ENCODE measurements around the gene INCA1. TPM values are rescaled to one million over a fixed set of nuclear protein-coding genes. Genes with fewer than 3 reads are reported as not detected.

Gene INCA1
- polyA plus RNA-seq, 3 donors = 0.38 to 0.52 (median 0.44) TPM

- intact Hi-C loops (cut with micrococcal nuclease) = no loop called here
- no peak overlapping the region for H3K4me3 ChIP-seq (replicated peaks in 1 of 3; ENCODE audit: low read depth in 2 of 3, low read length in 3 of 3)
- WGBS (ENCODE audit: insufficient coverage) = 99% methylated on average over 8 of the region's 8 CpGs
- peaks cover 14 to 16% of the 10 kb centered on the region in 2 donors for H3K4me1 ChIP-seq (ENCODE audit: control insufficient read depth in 1 of 2, insufficient read depth in 2 of 2, low read length in 2 of 2)
- no peak for DNase-seq
- no peaks in the 10 kb centered on the region for H3K9me3 ChIP-seq (replicated peaks in 1 of 2; ENCODE audit: control insufficient read depth in 1 of 2, insufficient read depth in 1 of 2, low read length in 2 of 2)
- H3K9me3 Mint-ChIP-seq = no peaks in the 10 kb centered on the region
- no peaks in the 10 kb centered on the region for H3K27me3 ChIP-seq (ENCODE audit: control insufficient read depth in 2 of 2, insufficient read depth in 2 of 2, low read length in 2 of 2)
- peaks cover 12% of the 10 kb centered on the region in 2 donors for H3K36me3 ChIP-seq (replicated peaks in 1 of 2; ENCODE audit: control insufficient read depth in 1 of 2, insufficient read depth in 2 of 2, low read length in 2 of 2)
- H2AFZ ChIP-seq (ENCODE audit: insufficient read depth, low read depth, low read length, poor library complexity, severe bottlenecking) = no peak overlapping the region
- H3K27ac ChIP-seq (ENCODE audit: low read depth in 1 of 2, low read length in 2 of 2) = no peak overlapping the region
- no peak overlapping the region for H3K9ac ChIP-seq (ENCODE audit: insufficient read depth, low read length, poor library complexity, severe bottlenecking)
- H3K27ac Mint-ChIP-seq = no peak overlapping the region
- TF ChIP-seq, protein P1, sequence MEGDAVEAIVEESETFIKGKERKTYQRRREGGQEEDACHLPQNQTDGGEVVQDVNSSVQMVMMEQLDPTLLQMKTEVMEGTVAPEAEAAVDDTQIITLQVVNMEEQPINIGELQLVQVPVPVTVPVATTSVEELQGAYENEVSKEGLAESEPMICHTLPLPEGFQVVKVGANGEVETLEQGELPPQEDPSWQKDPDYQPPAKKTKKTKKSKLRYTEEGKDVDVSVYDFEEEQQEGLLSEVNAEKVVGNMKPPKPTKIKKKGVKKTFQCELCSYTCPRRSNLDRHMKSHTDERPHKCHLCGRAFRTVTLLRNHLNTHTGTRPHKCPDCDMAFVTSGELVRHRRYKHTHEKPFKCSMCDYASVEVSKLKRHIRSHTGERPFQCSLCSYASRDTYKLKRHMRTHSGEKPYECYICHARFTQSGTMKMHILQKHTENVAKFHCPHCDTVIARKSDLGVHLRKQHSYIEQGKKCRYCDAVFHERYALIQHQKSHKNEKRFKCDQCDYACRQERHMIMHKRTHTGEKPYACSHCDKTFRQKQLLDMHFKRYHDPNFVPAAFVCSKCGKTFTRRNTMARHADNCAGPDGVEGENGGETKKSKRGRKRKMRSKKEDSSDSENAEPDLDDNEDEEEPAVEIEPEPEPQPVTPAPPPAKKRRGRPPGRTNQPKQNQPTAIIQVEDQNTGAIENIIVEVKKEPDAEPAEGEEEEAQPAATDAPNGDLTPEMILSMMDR (IDR thresholded peaks at IDR 0.05) = no peak
- no peaks in the 10 kb centered on the region for H4K20me1 ChIP-seq (ENCODE audit: insufficient read depth, low read length)
- H3K36me3 Mint-ChIP-seq = peaks cover 17 to 28% of the 10 kb centered on the region in 2 donors
- no peak overlapping the region for H3K4me3 Mint-ChIP-seq
- H3K4me2 ChIP-seq (replicated peaks; ENCODE audit: extremely low read depth, low read length, poor library complexity, severe bottlenecking) = no peak overlapping the region
- H3K27me3 Mint-ChIP-seq (ENCODE audit: low read depth in 3 of 3) = peaks cover 2 to 3% (median 3%) of the 10 kb centered on the region in 3 donors
- H3K79me2 ChIP-seq (ENCODE audit: insufficient read depth, low read length) = peaks cover 8% of the 10 kb centered on the region
- peaks cover 17% of the 10 kb centered on the region for H3K4me1 Mint-ChIP-seq
These were observed 42.2 kb downstream of the INCA1 start for GRCh38 chr17:4955091-4955490.

- no peaks in the 10 kb centered on the region for H3K27me3 ChIP-seq (ENCODE audit: control insufficient read depth in 2 of 2, insufficient read depth in 2 of 2, low read length in 2 of 2)
- H4K20me1 ChIP-seq (ENCODE audit: insufficient read depth, low read length) = no peaks in the 10 kb centered on the region
- Mint-ChIP-seq H3K4me1 (peaks cover 19% of the 10 kb centered on the region), H3K27me3 (ENCODE audit: low read depth in 3 of 3) (peaks cover 2 to 3% (median 3%) of the 10 kb centered on the region in 3 donors), H3K9me3 (no peaks in the 10 kb centered on the region), H3K4me3 (no peak overlapping the region), H3K36me3 (peaks cover 5 to 13% of the 10 kb centered on the region in 2 donors), H3K27ac (no peak overlapping the region)
- no peak for DNase-seq
- peaks cover 8% of the 10 kb centered on the region for H3K79me2 ChIP-seq (ENCODE audit: insufficient read depth, low read length)
- H3K9me3 ChIP-seq (replicated peaks in 1 of 2; ENCODE audit: control insufficient read depth in 1 of 2, insufficient read depth in 1 of 2, low read length in 2 of 2) = no peaks in the 10 kb centered on the region
- WGBS (ENCODE audit: insufficient coverage) = 90% methylated on average over 9 of the region's 14 CpGs
- no peak overlapping the region for H3K27ac ChIP-seq (ENCODE audit: low read depth in 1 of 2, low read length in 2 of 2)
- H3K4me1 ChIP-seq (ENCODE audit: control insufficient read depth in 1 of 2, insufficient read depth in 2 of 2, low read length in 2 of 2) = peaks cover 15 to 28% of the 10 kb centered on the region in 2 donors
- no peak overlapping the region for H3K9ac ChIP-seq (ENCODE audit: insufficient read depth, low read length, poor library complexity, severe bottlenecking)
- no peak overlapping the region for H2AFZ ChIP-seq (ENCODE audit: insufficient read depth, low read depth, low read length, poor library complexity, severe bottlenecking)
- no peak overlapping the region for H3K4me2 ChIP-seq (replicated peaks; ENCODE audit: extremely low read depth, low read length, poor library complexity, severe bottlenecking)
- H3K4me3 ChIP-seq (replicated peaks in 1 of 3; ENCODE audit: low read depth in 2 of 3, low read length in 3 of 3) = no peak overlapping the region
- TF ChIP-seq, protein P1 (IDR thresholded peaks at IDR 0.05) = no peak
- intact Hi-C loops (cut with micrococcal nuclease) = loop anchor here in 1 of 2 donors (5.0 kb wide), 1 partner anchor 34 kb away; the partner anchor contains the start of gene CAMTA2
- H3K36me3 ChIP-seq (replicated peaks in 1 of 2; ENCODE audit: control insufficient read depth in 1 of 2, insufficient read depth in 2 of 2, low read length in 2 of 2) = no peaks in the 10 kb centered on the region
These were observed 43.8 kb downstream of the INCA1 start for GRCh38 chr17:4953451-4953961.

All from CD14-positive monocyte (primary cell).